Measurements from ENCODE around the gene ZSCAN30.

GRCh38 chr18:35264409-35264808 is 25.6 kb downstream of the ZSCAN30 start:
- TF ChIP-seq YY1 (IDR thresholded peaks at IDR 0.05; ENCODE audit: insufficient read depth, insufficient read length) (no peak), SUZ12 (IDR thresholded peaks at IDR 0.05; ENCODE audit: extremely low read depth, insufficient read depth, insufficient read length) (no peak), ZNF274 (IDR thresholded peaks at IDR 0.05; ENCODE audit: low read depth, low read length) (no peak)

All from NT2/D1 (cell line).